H1 (cell line): ENCODE results near the gene ASGR1. TPM values are rescaled to one million over a fixed set of nuclear protein-coding genes. Genes with fewer than 3 reads are reported as not detected.

Experiments
- CTCF ChIA-PET: fragments of 300-600 bp; sonication (Branson Sonifier 250); formaldehyde crosslinking; loops from one replicate; lab custom pipeline; 2021; ENCODE audit not compliant: partially characterized antibody; lab: Charles Lee
- POLR2A ChIA-PET: fragments of 300-600 bp; sonication (Branson Sonifier 250); formaldehyde crosslinking; loops from one replicate; lab custom pipeline; 2021; ENCODE audit warnings: inconsistent platforms; ENCODE audit not compliant: partially characterized antibody; lab: Charles Lee
- DNase-seq, 2 experiments: peaks; one replicate each; pipeline versions ENCODE4 v3.0.0 to v3.0.0-alpha.2; 2010 to 2022; ENCODE audit warnings: low spot score in 2 of 2, low read depth in 1 of 2, mixed read lengths in 1 of 2
- FAIRE-seq: peaks from 2 replicates; lab custom pipeline; 2011; peaks lifted over from hg19 to GRCh38; lab: Jason Lieb, UNC
- H2AFZ ChIP-seq: 2 replicates; pipeline ENCODE4 v1.8.1; 2012; ENCODE audit warnings: low read length, inconsistent platforms
- H2AK5ac ChIP-seq: 2 replicates; pipeline ENCODE4 v1.6.1; 2013; ENCODE audit warnings: low read depth, low read length
- H2BK120ac ChIP-seq: replicated peaks from 2 replicates; pipeline ENCODE3; 2013; ENCODE audit warnings: low read depth, low read length, inconsistent platforms
- H2BK12ac ChIP-seq: 2 replicates; pipeline ENCODE4 v1.6.1; 2013; ENCODE audit warnings: low read depth, low read length
- H2BK15ac ChIP-seq: 2 replicates; pipeline ENCODE4 v1.6.1; 2013; ENCODE audit warnings: low read length
- H2BK20ac ChIP-seq: 2 replicates; pipeline ENCODE4 v1.6.1; 2013; ENCODE audit warnings: low read length
- H2BK5ac ChIP-seq: 2 replicates; pipeline ENCODE4 v1.6.1; 2013; ENCODE audit warnings: low read depth, low read length
- H3K14ac ChIP-seq: 2 replicates; pipeline ENCODE4 v1.6.1; 2013; ENCODE audit warnings: inconsistent platforms; ENCODE audit not compliant: insufficient read length
- H3K18ac ChIP-seq: 2 replicates; pipeline ENCODE4 v1.6.1; 2013; ENCODE audit warnings: low read length; ENCODE audit errors: extremely low read depth
- H3K23ac ChIP-seq: 2 replicates; pipeline ENCODE4 v1.6.1; 2013; ENCODE audit warnings: inconsistent platforms; ENCODE audit not compliant: insufficient read length
- H3K23me2 ChIP-seq: 2 replicates; pipeline ENCODE4 v1.6.1; 2013; ENCODE audit warnings: low read depth, low read length
- H3K27ac ChIP-seq: 2 replicates; pipeline ENCODE4 v1.6.1; 2011; ENCODE audit warnings: low read depth, low read length, inconsistent platforms
- H3K27me3 ChIP-seq, 4 experiments: replicated peaks in 1 of 4; 1 replicate in 1 of 4; 2 replicates in 3 of 4; pipeline versions ENCODE4 v1.6.1 to v1.8.1; 2011 to 2013; ENCODE audit warnings: low read length in 3 of 4, mild to moderate bottlenecking in 3 of 4, inconsistent platforms in 2 of 4, mixed read lengths in 2 of 4, moderate library complexity in 1 of 4; ENCODE audit not compliant: control insufficient read depth in 3 of 4, insufficient read depth in 3 of 4; ENCODE audit errors: extremely low read depth in 1 of 4
- H3K36me3 ChIP-seq, 4 experiments: 2 replicates each; pipeline versions ENCODE4 v1.6.1 to v1.8.1; 2011 to 2013; ENCODE audit warnings: mild to moderate bottlenecking in 4 of 4, low read length in 3 of 4, moderate library complexity in 2 of 4, control low read depth in 1 of 4, inconsistent platforms in 1 of 4; ENCODE audit not compliant: insufficient read depth in 4 of 4, control insufficient read depth in 2 of 4
- H3K4ac ChIP-seq: replicated peaks from 2 replicates; pipeline ENCODE3; 2013; ENCODE audit warnings: low read length, low read depth, mixed read lengths, inconsistent platforms; ENCODE audit not compliant: insufficient read length
- H3K4me1 ChIP-seq, 4 experiments: replicated peaks in 1 of 4; 1 replicate in 1 of 4; 2 replicates in 3 of 4; pipeline versions ENCODE4 v1.6.1 to v1.8.1; 2011 to 2013; ENCODE audit warnings: low read length in 3 of 4, inconsistent platforms in 2 of 4, mixed read lengths in 1 of 4; ENCODE audit not compliant: insufficient read depth in 4 of 4, control insufficient read depth in 3 of 4
- H3K4me2 ChIP-seq, 2 experiments: 2 replicates each; pipeline versions ENCODE4 v1.6.1 to v1.8.1; 2011 to 2013; ENCODE audit warnings: low read depth in 2 of 2, low read length in 2 of 2, control low read depth in 1 of 2, inconsistent platforms in 1 of 2, mild to moderate bottlenecking in 1 of 2; ENCODE audit not compliant: insufficient read depth in 1 of 2
- H3K4me3 ChIP-seq, 4 experiments: fragments of 200-600, 300-600 bp in 1 of 4; sonication (generic), shearing (Covaris generic), sonication (Bioruptor Twin) in 1 of 4; 2 replicates each; pipeline versions ENCODE4 v1.5.1 to v1.8.1; 2011 to 2016; ENCODE audit warnings: low read length in 4 of 4, low read depth in 3 of 4, control low read depth in 2 of 4, inconsistent platforms in 2 of 4, mild to moderate bottlenecking in 2 of 4, mixed read lengths in 1 of 4, moderate library complexity in 1 of 4; ENCODE audit not compliant: insufficient read depth in 2 of 4; ENCODE audit errors: extremely low read depth in 1 of 4
- H3K56ac ChIP-seq: replicated peaks from 2 replicates; pipeline ENCODE3; 2013; ENCODE audit warnings: low read depth, mild to moderate bottlenecking, mixed read lengths, low read length, inconsistent platforms; ENCODE audit not compliant: insufficient read length
- H3K79me1 ChIP-seq: 2 replicates; pipeline ENCODE4 v1.6.1; 2013; ENCODE audit warnings: low read depth, low read length, control low read depth
- H3K79me2 ChIP-seq, 2 experiments: 2 replicates each; pipeline versions ENCODE4 v1.6.1 to v1.8.1; 2012 to 2013; ENCODE audit warnings: low read length in 2 of 2, mild to moderate bottlenecking in 2 of 2, inconsistent platforms in 1 of 2; ENCODE audit not compliant: insufficient read depth in 2 of 2, control insufficient read depth in 1 of 2
- H3K9ac ChIP-seq, 4 experiments: replicated peaks in 1 of 4; 1 replicate in 1 of 4; 2 replicates in 3 of 4; pipeline versions ENCODE4 v1.6.1 to v1.8.1; 2011 to 2013; ENCODE audit warnings: low read depth in 3 of 4, low read length in 3 of 4, control low read depth in 2 of 4, mild to moderate bottlenecking in 2 of 4, moderate library complexity in 2 of 4, inconsistent platforms in 1 of 4; ENCODE audit errors: extremely low read depth in 1 of 4
- H3K9me3 ChIP-seq, 2 experiments: 2 replicates each; pipeline versions ENCODE4 v1.6.1 to v1.8.1; 2012 to 2013; ENCODE audit warnings: mild to moderate bottlenecking in 2 of 2, moderate library complexity in 2 of 2, control low read depth in 1 of 2, inconsistent platforms in 1 of 2, low read depth in 1 of 2, low read length in 1 of 2, mixed read lengths in 1 of 2; ENCODE audit not compliant: insufficient read depth in 2 of 2
- H4K20me1 ChIP-seq, 2 experiments: replicated peaks in 1 of 2; 2 replicates each; pipeline versions ENCODE3 to v1.8.1; 2011 to 2013; ENCODE audit warnings: inconsistent platforms in 2 of 2, low read length in 2 of 2, mild to moderate bottlenecking in 1 of 2; ENCODE audit not compliant: insufficient read depth in 2 of 2, control insufficient read depth in 1 of 2
- H4K5ac ChIP-seq: 2 replicates; pipeline ENCODE4 v1.6.1; 2013; ENCODE audit warnings: low read length, low read depth, mixed read lengths, inconsistent platforms; ENCODE audit not compliant: insufficient read length
- H4K8ac ChIP-seq: 2 replicates; pipeline ENCODE4 v1.8.0; 2013; ENCODE audit warnings: mild to moderate bottlenecking, moderate library complexity, low read length, inconsistent platforms; ENCODE audit not compliant: insufficient read depth; ENCODE audit errors: extremely low read depth
- H4K91ac ChIP-seq: replicated peaks from 2 replicates; pipeline ENCODE3; 2013; ENCODE audit warnings: low read length, mixed read lengths, inconsistent platforms; ENCODE audit not compliant: insufficient read length
- ASH2L ChIP-seq: fragments of 200-600, 300-600 bp; sonication (generic); IDR thresholded peaks from one replicate; pipeline ENCODE4 v1.7.1; 2017; ENCODE audit warnings: low read length
- CEBPB ChIP-seq: IDR thresholded peaks from 2 replicates; pipeline ENCODE4 v1.6.1; 2012; ENCODE audit warnings: low read depth, low read length
- CTBP2 ChIP-seq: IDR thresholded peaks from 2 replicates; pipeline ENCODE4 v1.7.0; 2011; ENCODE audit warnings: borderline replicate concordance, mild to moderate bottlenecking, moderate library complexity, mixed read lengths, low read length; ENCODE audit not compliant: insufficient read depth, insufficient read length
- EZH2 ChIP-seq: fragments of 200-600 bp; sonication (generic); IDR thresholded peaks from 2 replicates; pipeline ENCODE4 v1.7.1; 2012; ENCODE audit warnings: low read depth, mild to moderate bottlenecking, moderate library complexity, low read length, inconsistent platforms; ENCODE audit not compliant: severe bottlenecking
- JUN ChIP-seq: IDR thresholded peaks from 2 replicates; pipeline ENCODE4 v1.6.1; 2011; ENCODE audit warnings: low read depth, mild to moderate bottlenecking, improper control_type of control experiment, low read length
- JUND ChIP-seq: IDR thresholded peaks from 2 replicates; pipeline ENCODE4 v1.6.1; 2011; ENCODE audit warnings: mild to moderate bottlenecking, improper control_type of control experiment, low read length
- KDM4A ChIP-seq: IDR thresholded peaks from one replicate; pipeline ENCODE4 v1.7.1; 2012; ENCODE audit warnings: low read depth, mild to moderate bottlenecking, moderate library complexity, low read length, inconsistent platforms; ENCODE audit not compliant: severe bottlenecking
- SIX5 ChIP-seq: IDR thresholded peaks from 2 replicates; pipeline ENCODE4 v1.6.1; 2011; ENCODE audit warnings: mild to moderate bottlenecking, low read depth, low read length
- SP1 ChIP-seq: IDR thresholded peaks from 2 replicates; pipeline ENCODE4 v1.6.1; 2011; ENCODE audit warnings: low read depth, low read length
- WGBS, 2 experiments: shearing (Covaris generic) in 1 of 2; methylation state at CpG; one replicate each; pipeline versions ENCODE4 v1.1.6 to v1.1.7; 2013 to 2015; ENCODE audit warnings: low lambda C conversion rate in 2 of 2, mixed read lengths in 2 of 2, inconsistent platforms in 1 of 2, low coverage in 1 of 2, missing lambda C conversion rate in 1 of 2; ENCODE audit not compliant: insufficient replicate concordance in 2 of 2, insufficient coverage in 1 of 2, insufficient read length in 1 of 2; ENCODE audit errors: extremely low coverage in 1 of 2, missing lambda C conversion rate in 1 of 2; 5-methylcytosine and 5-hydroxymethylcytosine counted together
- polyA plus RNA-seq, 7 experiments: library from polyadenylated mRNA; depleted of rRNA in 3 of 7; stranded (reverse) in 5 of 7; unstranded in 2 of 7; fragments of >200 nt in 5 of 7; fragments of 200-250 nt in 2 of 7; gene quantifications; 1 replicate in 5 of 7; 2 replicates in 1 of 7; 4 replicates in 1 of 7; pipeline versions ENCODE4 v1.2.1 to v1.2.3, GENCODE V29; 2011 to 2013; ENCODE audit warnings: missing spikeins in 2 of 7, mixed read lengths in 2 of 7
- total RNA-seq: library from RNA; stranded (reverse); fragmentation: NEBNext Ultra II Directional; extraction: Animal tissue kit (Norgen Biotek cat#: 25700); gene quantifications from 2 replicates; pipeline ENCODE4 v1.2.1, GENCODE V29; 2021
- TF ChIP-seq, protein P1 (sequence below): IDR thresholded peaks from 2 replicates; pipeline ENCODE4 v1.6.1; 2012; ENCODE audit warnings: inconsistent platforms

Gene ASGR1
- total and polyA plus RNA-seq, 2 of the 8 experiments (the other 6 are each of a cell fraction or from before 2014, with no cell fraction given): 10.8 to 14.5 TPM

DNA sequence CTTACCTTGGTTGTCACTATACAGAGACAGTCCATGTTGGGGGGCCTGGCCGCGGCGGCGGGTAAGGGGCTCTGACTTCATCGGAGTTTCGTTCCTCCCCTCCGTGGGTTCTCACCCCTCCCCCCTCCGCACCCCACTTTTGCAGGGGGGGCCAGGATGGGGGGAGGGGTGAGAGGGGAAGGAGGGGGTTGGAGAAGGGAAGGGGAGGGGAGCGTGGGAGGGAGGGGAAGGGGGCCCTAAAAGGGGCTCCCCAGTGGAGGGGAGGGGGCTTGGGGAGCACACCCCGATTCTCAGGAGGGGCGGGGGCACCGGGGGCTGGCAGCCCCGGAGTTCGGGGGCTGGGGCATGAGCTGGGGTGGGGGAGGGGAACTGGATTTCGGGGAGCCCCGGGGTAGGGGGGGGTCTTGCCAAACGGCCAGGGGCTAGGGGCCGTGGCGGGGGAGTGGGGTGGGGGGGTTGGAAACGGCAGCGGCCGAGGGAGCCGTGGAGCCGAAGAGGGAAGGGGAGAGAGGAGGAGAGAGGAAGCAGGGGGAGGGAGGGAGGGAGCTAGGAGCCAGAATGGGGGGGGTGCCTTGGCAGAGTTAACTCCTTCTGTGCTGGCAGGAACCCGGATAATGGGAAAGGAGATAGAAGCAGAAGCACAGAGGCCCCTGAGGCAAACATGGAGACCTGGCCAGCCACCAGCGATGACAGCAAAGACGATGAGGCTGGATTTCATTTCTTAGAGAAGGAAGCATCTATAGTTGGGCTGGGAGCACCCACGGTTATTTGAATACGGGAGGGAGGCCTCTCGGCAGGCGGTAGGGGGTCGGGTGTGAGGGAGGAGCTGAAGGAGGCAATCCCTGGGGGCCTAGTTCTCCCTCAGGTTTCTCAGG is 38.2 kb upstream of the ASGR1 start:
- peak overlapping the region; percentile 71 for H4K91ac ChIP-seq
- H3K79me1 ChIP-seq: no peaks in the 10 kb centered on the region; the same call in 1 of the 2 replicates
- H4K20me1 ChIP-seq: peaks cover 7 to 9% of the 10 kb centered on the region in 2 experiments
- no peak overlapping the region for H2BK20ac ChIP-seq
- no peak overlapping the region for H2BK120ac ChIP-seq
- H2BK5ac ChIP-seq: 0 out of 2 replicates have a peak overlapping the region, but pooled peaks have one; percentile 1
- peaks cover 23% of the 10 kb centered on the region; the same call in 1 of the 2 replicates for H3K23me2 ChIP-seq
- ChIA-PET POLR2A (interaction anchor here (1.0 to 10.7 kb wide), 11 partner anchors 10 to 290 kb away, joined by 3 to 386 read pairs (median 7); partner anchors contain the start of genes CLDN7, CTDNEP1, DVL2 and ELP5), CTCF (no interaction called here)
- peaks cover 3 to 7% (median 5%) of the 10 kb centered on the region in 4 experiments; a peak in 4 of 8 replicates for H3K36me3 ChIP-seq
- H2BK12ac ChIP-seq: no peak overlapping the region
- no peaks in the 10 kb centered on the region for H3K9me3 ChIP-seq
- no peak overlapping the region for H3K56ac ChIP-seq
- H2AK5ac ChIP-seq: no peak overlapping the region
- H3K4me3 ChIP-seq: peak overlapping the region; percentile 40 to 75 (median 51)
- H3K27ac ChIP-seq: no peak overlapping the region
- H2AFZ ChIP-seq: no peak overlapping the region
- H3K79me2 ChIP-seq: peaks cover 0 to 21% of the 10 kb centered on the region in 2 experiments; a peak in 2 of 4 replicates
- no peak for TF ChIP-seq SIX5
- no peak for TF ChIP-seq JUN
- no peak for TF ChIP-seq KDM4A
- no peak for TF ChIP-seq ASH2L
- TF ChIP-seq EZH2: no peak
- no peak for TF ChIP-seq SP1
- TF ChIP-seq CEBPB: no peak
- no peak for TF ChIP-seq JUND
- TF ChIP-seq, protein P1, sequence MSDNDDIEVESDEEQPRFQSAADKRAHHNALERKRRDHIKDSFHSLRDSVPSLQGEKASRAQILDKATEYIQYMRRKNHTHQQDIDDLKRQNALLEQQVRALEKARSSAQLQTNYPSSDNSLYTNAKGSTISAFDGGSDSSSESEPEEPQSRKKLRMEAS: no peak
- no peak for TF ChIP-seq CTBP2
- H3K4ac ChIP-seq: no peak overlapping the region
- no peak overlapping the region; the same call in none of the 2 replicates for H3K18ac ChIP-seq
- FAIRE-seq (no peak), DNase-seq (peak in 1 of 2 experiments; percentile 68)
- H3K9ac ChIP-seq: peak overlapping the region in 1 of 4 experiments; percentile 39; a peak in 3 of 7 replicates
- no peaks in the 10 kb centered on the region for H3K27me3 ChIP-seq
- H3K4me2 ChIP-seq: peak overlapping the region; percentile 69 to 79
- H3K4me1 ChIP-seq: peaks cover 6 to 41% (median 22%) of the 10 kb centered on the region in 4 experiments
- no peak overlapping the region for H4K8ac ChIP-seq
- H3K14ac ChIP-seq: no peak overlapping the region
- no peak overlapping the region for H2BK15ac ChIP-seq
- peak overlapping the region; percentile 75 for H4K5ac ChIP-seq
- 7% methylated on average over 11 of the region's 32 CpGs; no CpG with 5 or more reads in 1 of the 2 experiments for WGBS, 2 experiments
- no peak overlapping the region for H3K23ac ChIP-seq
